Activated CD8-positive, alpha-beta memory T cell treated with anti-CD3 and anti-CD28 coated beads for 1 hour (primary cell): ENCODE measurements around the gene EPHB2.

ENCODE experiments used
- DNase-seq, 2 donors: peaks; one replicate each; pipeline ENCODE4 v3.0.0-alpha.2; 2020; ENCODE audit warnings: low read depth in 1 of 2; ENCODE audit errors: extremely low read depth in 1 of 2

EPHB2 gene

DNA sequence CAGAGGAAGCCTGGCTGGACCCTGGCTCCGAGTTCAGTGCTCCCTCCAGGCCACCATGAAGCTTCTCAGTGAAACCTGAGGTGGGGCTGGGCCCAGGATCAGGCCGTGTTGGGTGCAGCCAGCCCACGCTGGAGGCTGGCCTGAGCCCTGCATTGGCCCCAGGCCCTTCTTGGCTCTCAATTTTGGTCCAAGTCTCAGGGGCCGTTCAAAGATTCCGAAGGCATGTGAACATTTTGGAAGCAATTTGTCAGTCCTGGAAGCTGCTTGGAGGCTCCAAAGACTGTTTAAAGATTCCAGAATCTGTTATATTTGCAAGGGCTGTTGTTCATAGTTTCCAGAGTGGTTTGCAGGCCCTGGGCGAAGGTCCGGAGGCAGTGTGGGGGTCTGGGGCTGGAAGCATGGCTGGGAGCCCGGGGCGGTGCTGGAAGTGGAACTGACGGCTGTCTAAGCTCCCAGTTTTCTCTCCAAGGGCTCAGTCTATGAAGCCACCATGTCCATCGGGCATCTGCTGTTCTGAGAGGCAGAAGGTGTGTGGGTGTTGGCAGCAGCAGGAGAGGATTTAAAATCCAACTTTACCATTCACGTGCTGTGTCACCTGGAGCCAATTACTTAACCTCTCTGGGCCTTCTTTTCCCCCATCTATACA, 104.9 kb downstream of the EPHB2 start:
- DNase-seq: no peak

DNA sequence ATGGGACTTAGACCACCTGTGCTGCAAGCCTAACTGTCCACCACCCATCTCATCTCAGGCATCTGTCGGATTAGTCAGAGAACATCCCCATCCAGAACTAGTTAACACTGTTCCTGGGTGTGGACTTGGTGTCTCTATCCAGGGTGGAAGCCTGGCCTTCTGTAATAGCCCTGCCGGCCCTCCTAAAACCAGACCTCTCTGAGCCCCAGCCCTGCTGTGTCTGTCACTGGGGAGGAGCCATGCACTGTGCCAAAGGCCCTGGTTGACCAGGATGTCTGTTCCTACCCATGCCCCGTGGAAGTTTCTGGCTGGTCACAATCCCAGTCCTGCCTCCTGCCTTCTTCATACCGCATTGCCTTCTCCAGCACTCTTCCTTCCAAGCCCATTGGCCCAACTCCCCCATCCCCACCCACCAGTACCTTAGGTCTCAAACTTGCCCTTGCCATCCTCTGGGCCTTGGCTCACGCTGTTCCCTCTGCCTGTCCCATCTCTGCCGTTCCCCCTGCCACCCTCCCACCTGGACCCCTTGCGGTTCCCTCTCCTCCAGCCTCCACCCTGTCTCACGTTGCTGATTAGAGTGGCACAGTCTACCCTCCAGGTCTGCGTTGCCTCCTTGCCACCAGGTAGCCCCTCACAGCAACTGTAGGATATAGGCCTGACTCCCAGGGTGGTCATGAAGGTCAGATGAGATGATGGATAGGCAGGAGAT, 105.6 kb downstream of the EPHB2 start:
- DNase-seq: no peak

DNA sequence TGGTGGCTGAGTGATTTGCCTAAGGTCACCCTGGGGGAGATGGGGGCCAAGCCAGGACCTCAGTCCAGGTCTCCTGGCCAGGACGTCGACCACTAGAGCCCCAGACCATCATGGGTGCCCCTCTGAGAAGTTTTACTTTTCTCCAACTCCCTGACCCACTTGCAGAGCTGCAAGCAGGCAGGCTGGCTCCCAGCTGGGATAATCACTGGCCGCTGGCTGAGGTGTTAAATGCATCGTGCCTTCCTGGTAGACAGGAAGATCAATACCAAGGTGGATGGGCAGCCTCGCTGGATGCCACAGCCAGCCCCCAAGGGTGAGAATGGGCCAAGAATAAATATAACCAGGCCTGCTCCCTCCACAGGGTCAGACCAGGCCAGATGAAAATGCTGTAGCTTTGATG, 106.2 kb downstream of the EPHB2 start:
- no peak for DNase-seq

DNA sequence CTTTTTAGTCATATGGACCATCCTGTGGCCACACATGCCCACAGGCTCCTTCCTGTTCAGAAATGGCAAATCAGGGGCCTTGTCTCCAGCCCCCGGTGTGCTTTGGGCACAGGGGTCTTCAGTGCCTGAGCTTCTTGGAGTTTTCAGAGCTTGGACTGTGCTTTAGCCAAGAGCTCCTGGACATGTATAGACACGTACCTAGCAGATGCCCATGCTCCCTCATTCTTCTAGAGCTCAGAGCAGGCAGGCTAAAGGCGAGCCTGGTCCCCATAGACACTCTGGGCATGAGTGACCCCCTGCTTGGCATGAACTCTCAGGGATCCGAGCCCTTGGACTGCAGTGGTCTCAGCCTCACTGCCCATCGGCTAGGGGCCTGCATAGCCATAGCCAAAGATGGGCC, 106.8 kb downstream of the EPHB2 start:
- no peak for DNase-seq

DNA sequence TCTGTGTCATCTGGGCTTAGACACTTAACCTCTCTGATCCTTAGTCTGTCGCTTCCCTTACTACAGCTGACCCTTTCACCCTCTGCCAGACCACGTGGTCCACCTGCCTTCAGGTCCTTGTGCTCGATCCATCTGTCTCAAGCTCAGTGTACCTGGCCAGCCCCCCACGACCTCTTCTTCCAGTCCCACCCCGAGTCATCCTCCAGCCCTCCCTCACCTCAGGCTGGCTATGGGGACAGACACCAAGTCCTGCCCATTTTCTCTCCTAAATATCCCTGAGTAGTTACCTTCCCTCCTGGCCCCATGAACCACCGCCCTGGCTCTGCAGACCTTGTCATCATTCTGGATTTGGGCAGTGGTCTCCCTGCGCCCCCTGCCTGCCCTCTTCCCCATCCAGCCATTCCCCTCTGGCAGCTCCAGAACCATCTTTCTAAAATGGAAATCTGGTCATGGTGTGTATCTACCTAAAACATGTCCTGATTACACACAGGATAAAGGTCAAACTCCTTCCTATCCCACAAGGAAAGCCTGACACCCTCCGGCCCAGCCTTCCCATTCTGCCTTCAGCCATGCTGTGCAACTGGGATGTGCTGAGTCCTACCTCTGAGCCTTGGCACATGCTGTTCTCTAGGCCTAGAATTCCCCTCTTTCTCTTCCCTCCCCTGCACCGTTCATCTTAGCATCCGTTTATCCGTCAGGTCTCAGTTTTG, 107.6 kb downstream of the EPHB2 start:
- DNase-seq: no peak

DNA sequence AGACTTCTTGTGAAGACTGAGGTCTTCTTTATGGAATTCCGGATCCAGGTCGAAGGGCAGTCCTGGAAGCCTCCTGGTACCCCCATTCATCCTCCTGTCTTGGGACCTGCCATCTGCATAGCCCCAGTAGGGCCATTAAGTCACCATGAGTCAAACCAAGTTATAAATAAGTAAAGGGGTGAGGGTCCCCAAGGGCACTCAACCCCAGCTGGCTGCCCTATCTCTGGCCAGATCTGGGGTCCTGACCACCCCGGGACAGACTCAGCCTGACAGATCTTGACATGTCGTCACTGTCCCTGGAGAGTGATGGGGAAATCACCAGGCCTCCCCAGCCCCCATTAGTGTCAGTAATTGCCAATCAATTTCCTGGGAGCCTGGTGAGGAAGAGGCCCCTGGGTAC, 108.7 kb downstream of the EPHB2 start:
- no peak for DNase-seq

DNA sequence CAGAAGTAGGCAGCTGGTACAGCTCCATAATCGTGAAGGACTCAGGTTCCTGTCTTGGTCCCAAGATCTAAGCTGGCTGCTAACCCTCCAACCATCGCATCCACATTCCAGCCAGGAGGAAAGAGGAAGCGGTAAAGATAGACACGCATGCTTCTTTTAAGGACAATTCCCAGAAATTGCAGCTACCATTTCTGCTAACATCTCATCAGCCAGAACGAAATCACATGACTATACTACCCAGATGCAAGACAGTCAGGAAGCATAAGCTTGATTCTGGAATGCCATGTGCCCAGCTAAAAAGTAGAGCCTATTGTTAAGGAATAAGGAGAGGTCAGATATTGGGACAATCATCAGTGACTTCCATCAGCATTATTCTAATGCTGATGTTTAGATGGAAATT, 110.4 kb downstream of the EPHB2 start:
- DNase-seq: no peak

DNA sequence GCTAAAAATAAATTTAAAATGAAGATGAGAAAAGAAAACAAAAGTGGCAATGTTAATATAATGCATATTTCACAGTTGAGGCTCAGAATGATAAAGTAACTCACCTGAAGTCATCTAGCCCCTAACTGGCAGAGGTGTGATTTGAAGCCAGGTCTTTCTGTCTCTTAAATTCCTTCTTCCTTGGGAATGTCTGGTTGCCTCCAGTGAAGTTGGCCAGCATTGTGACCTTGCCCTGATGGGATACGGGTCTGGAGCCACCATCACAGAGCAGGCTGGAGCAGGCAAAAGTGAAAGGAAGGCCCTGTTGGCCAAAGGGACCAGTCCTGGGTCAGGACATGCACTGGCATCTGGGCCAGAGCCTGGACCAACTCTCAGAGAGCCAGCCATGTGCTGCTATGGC, 111.7 kb downstream of the EPHB2 start:
- DNase-seq: no peak

DNA sequence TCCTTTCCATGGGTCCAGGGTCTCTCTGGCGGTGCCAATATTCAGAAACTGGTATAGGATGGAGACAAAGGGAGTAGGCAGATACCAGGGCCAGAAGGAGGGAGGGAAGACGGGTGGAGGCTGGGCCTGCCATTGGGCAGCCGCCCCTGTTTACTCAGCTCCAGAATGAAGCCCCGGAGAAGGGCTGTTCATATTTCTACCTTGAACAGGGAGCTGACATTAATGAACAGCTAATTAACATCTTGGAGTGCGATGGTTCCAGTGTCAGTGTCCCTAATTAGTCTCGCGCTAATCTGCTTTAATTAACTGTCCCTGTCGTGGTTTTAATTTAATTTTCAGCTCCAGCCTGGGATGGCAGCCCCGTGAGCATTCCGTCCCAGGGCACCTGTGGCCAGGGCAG, 113.8 kb downstream of the EPHB2 start:
- no peak for DNase-seq

DNA sequence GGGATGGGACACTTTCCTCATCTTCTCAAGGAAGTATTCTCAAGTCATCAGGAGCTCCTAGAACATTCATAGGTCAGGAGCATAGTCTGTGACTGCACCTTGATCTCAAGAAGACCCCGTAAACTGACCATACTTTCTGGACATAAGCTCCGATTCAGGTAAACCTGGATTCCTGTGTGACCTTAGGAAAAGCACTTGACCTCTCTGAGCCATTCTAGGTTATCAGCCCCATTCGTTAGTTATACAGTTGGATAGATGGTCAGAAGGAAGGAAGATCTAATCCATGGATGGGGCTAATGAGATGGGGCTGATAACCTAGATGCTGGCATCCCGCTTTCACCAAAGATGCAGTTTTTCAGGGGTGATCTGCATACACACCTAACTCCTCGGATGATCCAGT, 114.3 kb downstream of the EPHB2 start:
- no peak for DNase-seq

DNA sequence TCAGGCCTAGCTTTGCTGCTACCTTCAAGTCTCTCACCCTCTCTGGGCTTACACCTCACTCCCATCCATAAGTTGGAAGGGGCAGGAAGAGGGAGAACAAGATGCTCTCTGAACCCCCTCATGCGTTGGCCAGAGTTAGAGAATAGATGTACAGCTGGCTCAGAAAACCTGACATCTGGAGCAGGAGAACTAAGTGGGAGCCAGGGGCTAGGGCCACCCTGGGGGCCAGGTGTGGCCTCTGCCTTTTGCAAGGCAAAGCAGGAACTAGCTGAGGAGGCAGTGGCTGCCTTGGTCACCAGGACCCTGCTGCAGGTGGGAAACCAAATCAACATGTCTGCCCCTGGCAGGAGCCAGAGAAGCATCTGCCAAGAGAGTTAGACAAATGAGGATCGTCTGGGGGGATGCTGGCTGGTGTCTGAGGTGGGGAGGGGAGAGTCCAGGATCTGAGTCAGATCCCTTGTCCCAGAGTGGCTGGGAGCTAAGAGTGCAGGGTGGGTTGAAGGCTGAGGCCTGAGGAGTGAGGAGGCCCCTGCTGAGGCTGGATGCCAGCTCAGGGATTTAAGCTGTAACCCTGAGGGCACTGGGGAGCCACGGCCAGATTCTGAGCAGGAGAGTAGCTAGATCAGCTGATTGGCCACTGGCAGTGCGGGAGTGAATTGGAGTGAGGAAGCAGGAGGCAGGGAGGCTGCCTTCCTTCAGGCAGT, 115.0 kb downstream of the EPHB2 start:
- no peak for DNase-seq

DNA sequence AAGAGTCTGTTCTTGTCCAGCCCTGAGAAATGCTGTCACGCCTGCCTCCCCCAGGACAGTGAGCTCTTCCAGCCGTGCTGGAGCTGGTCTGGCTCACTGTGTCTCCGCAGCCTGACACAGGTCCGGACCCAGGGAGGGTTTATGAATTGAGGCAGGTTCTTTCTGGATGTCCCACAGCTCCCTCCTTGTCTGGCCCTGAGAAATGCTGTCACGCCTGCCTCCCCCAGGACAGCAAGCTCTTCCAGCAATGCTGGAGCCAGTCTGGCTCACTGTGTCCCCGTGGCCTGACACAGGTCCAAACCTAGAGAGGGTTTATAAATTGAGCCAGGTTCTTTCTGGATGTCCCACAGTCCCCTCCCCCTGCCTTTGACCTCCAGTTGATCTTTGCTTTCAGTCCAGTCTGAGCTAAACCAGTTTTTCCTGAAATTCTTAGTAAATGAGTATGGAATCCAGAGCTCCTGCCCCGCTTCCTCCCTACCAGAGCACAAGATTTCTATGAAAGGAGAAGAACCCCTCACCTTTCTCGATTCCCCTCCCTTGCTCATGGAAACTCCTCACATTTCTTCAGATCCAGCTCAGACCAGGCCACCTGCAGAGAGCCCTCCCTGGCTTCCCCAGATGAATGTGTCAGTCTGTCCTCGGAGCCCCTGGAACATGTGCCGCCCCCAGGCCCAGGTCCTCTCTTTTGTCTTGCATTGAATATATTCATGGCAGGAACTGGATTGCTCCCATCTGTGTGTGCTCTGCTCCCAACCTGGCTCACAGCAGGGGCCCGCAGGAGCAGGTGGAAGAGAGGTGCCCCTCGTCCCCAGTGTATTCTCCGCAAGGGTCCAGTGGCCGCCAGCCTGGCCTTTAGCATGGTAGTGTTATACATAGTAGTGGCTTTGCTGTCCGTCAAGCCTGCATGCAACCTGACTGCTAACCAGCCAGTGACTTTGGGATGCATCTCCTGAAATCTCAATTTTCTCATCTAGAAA, 116.3 kb downstream of the EPHB2 start:
- DNase-seq: no peak

DNA sequence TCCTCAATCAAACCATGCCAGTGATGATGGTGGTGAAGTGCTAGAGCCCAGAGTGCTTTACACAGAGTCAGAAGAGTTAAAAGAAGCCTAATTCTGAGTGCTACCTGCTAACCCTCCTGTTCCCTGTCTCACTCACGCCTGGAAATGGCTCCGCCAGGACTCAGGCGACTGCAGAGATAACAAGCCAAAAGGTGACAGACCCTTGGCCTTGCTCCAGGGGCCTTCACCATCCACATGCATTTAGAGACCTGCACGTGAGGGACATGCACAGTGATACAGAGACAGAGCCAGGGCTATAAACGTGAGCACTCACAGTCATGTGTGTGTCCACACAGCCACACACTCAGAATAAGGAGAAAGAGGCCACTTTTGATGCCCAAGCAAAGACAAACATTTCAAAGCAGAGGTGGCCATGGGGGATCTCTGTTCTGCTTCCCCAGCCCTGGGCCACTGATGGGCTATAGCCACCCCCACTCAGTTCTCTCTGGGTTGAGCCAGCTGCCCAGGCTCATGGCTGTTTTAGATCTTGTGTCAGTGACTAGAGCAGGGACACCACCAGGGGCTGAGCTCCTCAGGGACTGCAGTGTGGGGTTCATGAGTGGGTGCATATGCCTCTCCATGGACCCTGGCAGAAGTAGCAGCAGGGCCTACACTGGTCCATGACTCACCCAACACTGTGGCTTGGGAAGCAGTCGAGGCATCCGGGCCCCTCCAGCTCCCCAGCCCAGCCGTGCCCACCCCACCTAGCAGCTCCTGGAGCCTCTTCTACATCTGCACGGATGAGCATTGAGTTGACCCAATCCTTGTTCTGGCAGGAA, 117.2 kb downstream of the EPHB2 start:
- no peak for DNase-seq

DNA sequence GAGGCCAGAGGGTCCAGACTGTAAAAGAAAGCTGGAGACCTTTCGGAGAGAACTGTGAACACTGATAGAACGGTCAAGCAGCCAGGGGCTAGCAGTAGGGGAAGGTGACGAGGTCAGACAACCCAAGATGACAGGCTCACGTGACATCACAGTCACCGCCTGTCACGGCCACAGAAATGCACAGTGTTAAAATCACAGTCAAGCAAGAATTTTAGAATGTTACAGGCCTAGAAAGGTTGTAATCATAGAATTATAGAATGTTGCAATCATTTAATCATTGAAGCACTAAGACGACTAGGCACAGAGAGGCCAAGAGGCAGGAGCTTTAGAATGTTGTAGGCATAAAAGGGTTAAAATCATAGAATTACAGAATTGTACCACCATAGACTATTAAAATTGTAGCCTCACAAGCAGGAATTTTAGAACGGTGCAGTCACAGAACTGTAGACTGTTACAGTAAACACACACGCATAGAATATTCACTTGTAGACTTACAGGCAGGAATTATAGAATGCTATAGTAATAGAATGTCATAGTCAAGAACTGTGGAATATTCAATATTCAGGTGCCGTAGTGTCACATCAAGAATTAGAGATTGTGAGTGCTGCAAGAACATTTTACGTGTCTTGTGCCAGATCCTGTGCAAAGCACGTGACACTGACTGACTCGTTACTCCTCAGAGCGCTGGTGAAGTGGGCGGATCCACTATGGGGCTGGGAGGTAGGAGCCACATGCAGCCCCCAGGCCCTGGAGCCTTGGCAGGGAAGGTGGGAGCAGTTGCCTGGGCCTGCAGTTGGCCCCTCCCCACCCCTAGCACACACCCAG, 118.1 kb downstream of the EPHB2 start:
- no peak for DNase-seq

DNA sequence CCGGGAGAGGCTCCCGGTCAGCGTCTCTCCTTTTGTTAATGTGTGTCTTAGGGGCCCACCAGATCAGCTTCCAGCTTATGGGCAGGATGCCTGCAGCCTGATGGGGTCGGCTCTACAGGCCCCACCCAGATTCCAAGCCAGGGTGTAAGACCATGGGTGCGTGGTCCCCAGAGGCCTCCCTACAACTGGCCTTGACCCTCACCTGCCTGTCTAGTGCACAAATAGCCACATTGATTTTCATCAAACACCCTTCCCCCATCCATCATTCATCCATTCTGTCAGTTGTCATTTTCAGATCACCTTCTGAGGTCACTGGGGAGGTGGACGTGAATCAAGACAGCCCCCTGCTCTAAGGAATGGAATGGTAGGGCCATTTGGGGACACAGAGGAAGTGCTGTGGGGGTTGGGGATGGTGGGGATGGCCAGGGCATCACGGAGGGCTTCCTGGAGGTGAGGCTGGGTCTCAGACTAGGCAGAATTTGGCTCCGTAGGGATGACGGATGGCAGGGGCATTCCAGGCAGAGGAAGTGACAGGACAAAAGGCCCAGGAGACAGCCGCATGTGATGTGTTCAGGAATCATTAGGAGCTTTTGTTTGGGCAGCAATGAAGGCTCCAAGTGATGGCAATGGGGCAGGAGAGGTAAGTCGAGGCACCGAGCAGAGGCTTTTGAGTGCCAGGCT, 118.8 kb downstream of the EPHB2 start:
- no peak for DNase-seq

DNA sequence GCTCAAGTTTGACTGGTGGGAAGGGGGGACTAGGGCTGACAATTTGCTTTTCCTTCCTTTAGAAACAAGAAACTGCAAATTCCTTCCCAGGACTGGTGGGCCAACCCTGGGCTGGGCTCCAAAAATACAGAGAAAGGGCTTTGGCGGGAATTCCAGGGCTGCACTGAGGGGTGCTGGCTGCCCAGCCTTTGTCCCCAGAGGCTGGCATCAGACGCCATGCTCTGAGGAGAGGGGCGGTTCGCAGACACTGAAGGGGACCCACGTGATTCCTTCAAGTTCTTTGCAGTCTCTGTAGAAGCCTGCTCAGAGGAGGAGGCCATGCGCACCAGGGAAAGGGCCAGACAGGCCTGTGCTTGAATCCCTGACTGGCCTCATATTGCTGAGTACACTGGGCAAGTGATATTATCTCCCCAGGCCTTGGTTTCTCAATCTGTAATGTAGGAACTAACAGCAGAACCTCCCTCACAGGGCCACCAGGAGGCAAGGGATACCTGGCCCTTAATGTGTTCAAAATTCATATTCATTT, 119.5 kb downstream of the EPHB2 start:
- no peak for DNase-seq

DNA sequence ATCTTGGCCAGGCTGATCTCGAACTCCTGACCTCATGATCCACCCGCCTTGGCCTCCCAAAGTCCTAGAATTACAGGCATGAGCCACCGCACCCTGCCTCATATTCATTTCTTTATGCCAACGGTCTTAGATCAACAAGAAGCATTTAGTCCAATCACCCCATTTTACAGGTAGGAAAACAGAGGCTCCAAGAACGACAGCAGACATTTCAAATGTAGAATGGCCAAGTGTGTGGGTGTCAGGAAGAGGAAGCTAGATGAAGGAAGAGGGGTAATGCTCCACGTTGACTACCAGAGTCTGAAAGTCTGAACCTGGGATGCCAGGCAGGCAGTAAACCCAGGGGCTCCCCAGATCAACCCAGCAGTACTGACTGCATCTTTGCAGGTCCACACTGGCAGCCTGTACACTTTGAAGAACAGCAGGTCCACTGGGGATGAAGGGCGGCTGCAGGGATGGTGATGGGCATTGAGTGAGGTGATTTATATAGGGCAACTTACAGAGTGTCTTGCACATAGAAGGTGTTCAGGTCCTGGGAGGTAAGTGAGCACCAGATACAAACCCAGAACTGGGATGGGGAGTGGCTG, 120.2 kb downstream of the EPHB2 start:
- no peak for DNase-seq
